Inferior parietal cortex (tissue), 1 donor: ENCODE results near the gene BLOC1S1.

Source experiments
- DNase-seq: peaks from one replicate; pipeline ENCODE4 v3.0.0-alpha.2; 2016; ENCODE audit errors: extremely low spot score

BLOC1S1 gene

DNA sequence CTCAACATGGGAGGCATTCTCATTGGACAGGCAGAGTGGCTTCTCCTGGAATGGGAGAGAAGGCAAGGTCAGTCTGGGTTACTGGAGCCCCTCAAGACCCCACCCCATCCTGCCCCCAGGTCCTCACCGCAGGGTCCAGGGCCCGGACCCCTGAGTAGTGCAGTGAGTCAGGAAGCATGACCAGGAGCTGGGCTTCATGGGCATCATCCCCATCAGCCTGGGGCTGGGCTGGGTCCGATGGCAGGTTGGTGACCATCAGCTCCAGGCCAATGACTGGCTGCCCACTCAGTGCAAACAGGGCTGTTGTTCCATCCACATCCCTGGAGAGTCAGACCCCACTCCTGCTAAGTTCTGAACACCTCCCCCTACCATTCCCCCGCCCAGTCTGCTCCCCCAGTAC lies 21.2 kb upstream of the BLOC1S1 start:
- DNase-seq: no peak

DNA sequence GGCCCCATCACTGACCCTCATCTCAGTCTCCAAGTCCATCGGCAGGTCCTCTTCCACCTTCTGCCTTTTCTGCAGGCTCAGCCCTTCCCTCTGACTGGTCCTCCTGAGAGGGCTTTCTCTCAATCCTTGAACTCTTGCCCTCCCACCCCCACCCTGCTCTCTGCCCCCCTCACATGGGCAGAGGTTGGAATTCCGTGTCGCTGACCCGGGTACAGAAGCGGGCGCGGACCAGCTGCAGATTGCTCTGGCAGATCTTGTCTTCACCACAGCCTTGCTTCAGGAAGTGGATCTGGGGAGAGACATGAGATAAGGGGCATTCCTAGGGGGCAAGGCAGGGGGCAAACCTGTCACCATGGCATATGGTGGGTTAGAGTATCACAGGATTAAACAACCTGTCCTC lies 20.5 kb upstream of the BLOC1S1 start:
- DNase-seq: no peak

DNA sequence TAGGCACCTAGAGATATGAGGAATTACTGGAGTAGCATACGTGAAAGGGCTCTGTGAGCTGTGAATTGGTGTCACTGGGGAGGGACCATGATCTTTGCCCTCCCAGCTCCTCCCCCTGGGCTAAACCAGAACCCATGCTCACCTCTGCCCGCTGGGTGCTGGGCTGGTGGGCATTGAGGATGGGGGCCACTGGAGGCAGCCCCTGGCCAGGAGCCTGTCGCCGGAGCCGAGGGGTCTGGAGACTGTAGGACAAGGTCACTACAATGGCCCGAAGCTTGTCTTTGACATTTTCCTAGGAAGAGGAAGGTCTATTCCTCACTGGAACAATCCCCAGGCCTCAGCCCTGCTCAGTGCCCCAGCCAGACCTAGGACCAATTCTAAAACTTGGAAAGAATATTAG lies 19.7 kb upstream of the BLOC1S1 start:
- DNase-seq: no peak

DNA sequence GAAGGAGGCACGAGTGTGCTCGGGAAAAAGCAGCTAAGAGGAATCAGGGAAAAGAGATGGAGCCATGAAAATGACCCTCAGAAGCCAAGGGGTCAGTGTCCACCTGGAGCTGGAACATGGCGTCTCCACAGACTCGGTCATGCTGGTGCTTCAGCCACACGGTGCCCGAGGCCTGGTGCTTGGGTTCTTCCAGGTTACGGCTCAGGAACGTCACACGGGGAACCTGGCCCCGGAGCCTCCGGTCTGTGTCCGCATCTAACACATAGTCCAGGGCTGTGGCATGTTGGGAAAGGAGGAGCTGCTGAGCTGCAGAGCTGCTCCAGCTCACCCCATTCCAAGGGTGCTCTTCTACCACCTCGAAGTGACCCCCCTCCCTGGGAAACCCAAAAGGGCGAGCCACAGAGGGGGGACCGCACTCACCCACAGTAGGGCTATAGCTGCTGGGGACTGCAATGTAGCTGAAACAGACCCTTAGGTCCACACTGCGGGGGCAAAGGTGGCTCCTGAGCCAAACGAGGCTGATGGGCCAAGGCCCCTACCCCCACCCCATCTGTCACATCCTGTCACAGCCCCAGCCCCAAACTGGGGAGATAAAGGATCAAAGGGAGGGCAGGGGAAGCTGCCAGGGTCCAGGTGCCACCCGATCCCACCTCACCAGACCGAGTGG lies 18.9 kb upstream of the BLOC1S1 start:
- DNase-seq: no peak

DNA sequence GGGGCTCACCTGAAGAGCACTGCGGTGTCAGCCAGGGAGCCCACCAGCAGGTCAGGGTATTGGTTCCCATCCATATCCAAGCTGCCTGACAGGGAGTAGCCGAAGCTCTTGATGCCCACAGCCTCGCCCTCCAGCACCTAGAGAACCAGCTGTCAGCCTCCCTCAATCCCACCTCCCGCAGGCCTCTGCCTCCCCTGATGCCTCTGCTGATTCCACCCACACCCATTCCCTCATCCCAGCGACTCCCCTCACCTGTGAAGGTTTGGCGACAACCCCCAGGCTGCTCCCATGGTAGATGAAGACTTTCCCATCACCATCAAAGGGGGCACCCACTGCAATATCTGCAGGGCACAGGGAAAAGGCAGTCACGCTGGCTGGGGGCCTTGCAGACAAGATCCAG lies 18.2 kb upstream of the BLOC1S1 start:
- DNase-seq: no peak

DNA sequence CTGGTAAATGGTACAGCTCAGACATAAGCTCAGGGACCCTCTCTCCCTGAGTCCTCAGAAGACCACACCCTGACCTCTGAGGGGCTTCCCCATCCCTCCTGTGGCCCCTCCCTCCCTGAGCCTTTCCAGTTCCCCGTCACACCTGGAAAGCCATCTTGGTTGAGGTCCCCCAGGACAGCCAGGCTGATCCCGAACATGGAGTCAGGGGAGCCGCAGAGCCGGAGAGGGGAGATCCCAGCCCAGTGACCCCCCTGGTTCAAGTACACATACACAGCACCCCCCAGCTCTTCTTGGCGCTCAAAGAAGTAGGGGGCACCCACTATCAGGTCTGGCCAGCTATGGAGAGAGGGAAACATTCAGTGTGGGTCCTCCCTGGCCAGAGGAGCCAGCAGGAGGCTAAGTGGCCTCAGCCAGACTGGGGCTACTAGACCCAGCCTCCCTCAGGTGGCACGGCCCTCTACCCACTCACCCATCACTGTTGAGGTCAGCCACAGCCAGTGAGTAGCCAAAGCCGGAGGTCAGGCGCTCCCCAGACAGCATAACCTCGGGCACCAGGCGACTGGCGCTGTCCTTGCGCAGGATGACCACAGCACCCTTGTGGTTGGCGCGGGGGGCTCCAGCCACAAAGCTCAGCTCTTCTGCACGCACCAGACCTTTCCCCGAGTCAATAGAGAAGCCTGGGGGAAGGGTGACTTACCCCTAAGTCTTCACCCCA lies 17.4 kb upstream of the BLOC1S1 start:
- no peak for DNase-seq

DNA sequence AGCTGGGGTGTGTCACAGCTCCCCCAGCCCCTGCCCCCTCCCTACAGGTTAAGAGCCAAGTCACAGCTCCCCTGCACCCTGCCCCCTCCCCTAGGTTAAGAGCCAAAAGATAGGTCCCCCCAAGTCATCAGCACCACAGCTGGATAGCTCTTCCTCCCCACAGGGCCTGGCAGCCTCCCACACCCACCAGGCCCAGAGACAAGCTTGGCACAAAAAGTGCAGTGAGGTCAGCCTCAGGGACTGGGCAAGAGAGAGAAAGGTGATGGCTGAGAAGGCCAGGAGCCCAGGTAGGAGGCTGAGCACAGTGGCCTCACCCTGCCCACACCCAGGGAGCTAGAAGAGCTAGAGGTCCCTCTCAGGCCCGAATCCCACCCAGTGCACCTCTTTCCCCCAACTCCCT lies 16.9 kb upstream of the BLOC1S1 start:
- no peak for DNase-seq

DNA sequence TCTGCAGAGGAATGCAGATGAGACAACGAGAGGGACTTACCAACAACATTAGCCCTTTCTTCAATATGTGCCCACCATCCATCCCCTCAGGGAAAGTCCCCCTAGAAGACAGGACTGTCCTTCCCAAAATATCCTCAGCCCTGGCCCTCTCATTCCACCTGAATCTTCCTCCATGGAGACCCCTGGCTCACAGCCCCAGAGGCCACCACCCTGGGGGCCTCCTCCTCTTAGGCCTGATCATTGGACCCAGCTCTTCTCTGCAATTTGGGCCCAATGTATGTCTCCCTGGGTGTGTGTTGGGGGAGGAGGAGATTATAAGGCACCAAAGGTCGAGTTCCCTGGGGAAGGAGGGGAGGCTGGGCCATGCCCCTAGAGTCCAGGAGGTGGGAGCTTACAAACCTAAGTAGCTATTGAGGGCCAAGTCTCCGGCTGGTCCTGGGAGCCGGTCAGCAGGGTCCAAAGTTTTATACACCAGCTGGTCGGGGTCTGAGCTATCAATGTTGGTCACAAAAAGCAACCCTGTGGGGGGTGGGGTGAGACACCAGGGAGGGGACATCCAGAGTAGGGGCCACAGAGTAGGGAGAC lies 16.3 kb upstream of the BLOC1S1 start:
- no peak for DNase-seq

DNA sequence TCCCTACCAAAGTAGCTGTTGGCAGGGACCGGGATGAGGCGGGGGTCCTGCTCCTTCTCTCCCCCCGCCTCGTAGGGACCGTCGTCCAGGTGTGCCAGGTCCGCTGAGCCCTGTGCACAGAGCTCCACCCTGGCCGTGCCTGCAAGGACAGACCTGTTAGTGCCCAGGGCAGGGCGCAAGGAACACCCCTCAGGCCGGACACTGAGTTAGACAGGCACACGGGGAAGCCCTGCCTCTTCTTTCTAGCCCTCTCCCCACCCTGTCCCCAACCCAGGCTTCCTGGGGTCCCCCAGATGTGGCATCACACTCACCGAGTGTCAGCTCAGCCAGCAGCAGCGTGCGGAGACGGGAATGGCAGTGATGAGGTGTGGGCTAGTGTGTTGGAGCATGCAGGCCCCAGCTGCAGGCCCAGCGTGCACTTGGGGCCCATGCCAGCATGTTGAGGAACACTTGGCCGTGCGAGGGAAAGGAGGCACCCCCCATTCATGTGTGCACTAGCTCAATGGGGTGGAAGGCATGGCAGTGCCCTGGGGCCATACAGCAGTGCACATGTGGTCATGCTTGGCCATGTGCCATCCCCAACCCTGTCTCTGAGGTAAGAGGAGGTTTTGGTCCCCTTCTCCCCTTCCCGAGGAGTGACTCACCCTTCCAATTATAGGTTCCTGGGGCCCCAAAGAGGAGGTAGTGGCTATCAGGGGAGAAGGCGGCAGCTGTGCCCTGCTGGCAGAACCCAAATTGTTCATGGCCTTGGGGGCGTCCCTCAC lies 15.4 kb upstream of the BLOC1S1 start:
- no peak for DNase-seq

DNA sequence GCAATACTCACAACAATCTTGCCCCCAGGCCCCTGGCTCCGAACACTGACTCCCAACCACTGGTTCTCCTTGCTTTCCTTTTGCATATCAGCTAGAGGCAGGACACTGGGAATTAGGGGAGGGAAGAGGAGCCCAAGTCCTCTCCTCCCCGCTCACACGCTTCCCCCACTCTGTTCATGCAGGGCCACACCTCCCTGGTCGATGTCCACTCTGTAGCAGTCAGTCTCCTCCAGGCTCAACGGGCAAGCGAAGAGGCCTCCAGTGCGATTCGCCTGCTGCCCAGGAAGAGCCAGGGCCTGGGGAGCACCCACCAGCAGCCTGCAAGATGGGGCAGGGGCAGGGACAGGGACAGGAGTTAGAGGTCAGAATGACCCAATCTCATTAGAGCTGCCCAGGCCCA lies 13.0 kb upstream of the BLOC1S1 start:
- DNase-seq: no peak

DNA sequence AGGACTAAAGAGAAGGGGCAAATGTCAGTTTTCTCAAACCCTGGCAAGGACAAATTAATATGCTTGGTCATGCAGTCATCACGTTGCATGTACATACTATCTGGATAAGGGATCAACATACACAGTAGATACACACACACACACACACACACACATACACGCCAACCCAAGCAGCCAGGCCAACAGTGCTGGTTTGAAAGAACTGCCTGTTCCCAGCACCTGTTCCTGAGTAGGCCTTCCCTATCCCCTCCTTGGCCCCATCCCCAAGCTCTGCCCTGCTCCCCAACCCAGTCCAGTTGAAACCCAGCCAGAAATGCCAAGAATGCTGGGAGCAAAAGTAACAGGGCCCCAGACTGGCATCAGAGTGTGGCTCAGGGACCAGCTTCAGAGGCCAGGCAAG lies 12.6 kb upstream of the BLOC1S1 start:
- no peak for DNase-seq

DNA sequence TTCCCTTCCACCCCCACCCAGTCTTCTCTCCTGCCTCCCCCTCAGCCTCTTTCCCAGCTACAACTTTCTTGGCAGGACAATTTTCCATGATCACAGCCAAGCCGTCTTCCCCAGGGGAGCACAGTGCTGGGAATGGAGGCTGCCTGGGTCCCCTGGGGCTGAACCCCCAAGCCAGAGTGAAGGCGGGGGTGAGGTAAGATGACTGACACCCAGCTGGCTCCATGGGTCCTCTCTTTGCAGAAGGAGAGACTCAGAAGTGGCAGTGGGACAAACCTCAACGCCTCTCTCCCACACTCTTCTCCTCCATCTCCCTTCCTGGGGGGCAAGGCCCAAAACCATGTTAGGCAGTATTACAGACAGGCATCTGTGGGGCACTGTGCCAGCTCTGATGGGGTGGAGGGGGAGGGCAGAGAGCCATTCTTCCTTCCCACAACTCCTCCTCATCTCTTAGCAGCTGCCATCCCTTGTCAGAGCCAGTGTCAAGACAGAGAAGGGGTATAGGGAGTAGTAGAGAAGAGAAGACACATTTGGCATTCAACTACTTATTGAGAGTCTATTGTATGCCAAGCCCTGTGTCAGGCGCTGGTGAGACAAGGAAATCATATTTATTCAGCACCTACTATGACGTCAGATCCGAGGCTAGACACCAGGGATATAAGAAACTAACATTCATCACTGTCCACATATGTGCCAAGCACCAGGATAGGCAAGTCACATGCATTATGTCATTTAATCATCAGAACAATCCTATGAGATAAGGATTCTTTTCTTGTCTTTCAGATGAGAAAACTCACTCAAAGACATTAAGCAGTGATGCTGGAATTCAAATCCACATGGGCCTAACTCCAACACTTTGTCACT lies 11.7 kb upstream of the BLOC1S1 start:
- no peak for DNase-seq

DNA sequence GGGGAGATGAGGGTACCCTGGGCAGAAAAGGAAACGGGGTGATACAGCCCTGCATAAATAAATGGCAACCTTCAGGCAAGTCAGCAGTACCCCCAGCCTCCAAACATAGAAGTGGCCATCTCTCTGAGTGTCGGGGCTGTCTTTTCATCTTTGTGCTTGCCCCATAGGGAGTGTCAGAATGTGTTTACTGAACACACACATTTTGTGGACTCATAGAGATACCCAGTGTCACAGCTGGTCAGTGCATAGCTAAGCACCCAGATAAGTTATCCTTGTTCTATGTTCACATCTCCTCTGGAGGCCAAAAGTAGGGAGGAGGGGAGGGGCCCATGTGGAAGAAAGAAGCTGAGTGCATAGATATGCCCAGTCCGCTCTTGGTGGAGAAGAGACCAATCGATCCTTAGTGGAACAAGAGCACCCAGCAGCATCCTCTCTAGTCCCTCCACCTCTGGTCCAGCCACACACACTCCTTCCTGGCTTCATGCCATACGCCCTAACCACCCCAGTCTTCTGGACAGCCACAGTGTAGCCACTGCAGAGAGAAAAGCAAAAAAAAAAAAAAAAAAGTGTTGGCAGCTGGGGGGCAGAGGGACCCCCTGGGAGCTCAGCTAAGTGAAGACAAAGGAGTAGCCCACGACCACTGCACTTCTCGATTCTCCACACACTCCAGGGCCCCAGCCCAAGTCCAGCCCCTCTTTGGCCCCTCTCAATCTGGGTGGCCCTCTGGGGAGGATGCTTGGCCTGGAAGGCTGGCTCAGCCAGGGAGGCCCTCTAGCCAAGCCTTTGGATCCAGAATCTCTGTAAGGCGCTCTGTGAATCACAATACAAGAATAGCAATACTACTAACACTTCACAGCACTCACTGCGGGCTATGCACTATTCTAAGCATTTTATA lies 10.8 kb upstream of the BLOC1S1 start:
- no peak for DNase-seq

DNA sequence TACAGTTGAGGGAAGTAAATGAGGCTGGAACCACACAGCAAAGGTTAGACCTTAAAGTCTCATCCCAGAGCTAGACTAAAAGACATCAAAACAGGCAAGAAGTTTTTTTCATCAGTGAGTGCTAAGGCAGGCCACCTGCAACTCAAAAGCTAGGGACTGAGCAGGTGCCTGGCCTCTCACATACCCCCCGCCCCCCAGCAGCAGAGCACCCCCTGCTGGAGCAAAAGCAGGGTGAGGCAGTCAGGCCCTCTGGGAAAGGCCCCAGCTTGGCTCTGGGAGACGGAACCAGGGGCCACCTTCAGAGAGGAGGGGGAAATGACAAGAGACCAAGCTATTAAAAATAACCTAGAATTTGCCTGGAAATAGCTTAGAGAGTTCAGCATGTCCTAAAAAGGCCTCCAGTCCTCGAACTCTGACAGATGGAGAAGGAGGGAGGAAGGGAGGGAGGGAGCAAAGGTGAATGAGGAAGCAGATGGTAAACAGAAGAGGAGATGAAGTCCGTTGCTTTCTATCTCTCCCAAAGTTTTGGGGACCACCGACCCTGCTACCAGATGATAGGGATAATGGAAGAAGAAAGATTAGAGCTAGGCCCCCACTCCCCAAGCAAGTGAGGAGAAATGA lies 10.0 kb upstream of the BLOC1S1 start:
- DNase-seq: no peak

DNA sequence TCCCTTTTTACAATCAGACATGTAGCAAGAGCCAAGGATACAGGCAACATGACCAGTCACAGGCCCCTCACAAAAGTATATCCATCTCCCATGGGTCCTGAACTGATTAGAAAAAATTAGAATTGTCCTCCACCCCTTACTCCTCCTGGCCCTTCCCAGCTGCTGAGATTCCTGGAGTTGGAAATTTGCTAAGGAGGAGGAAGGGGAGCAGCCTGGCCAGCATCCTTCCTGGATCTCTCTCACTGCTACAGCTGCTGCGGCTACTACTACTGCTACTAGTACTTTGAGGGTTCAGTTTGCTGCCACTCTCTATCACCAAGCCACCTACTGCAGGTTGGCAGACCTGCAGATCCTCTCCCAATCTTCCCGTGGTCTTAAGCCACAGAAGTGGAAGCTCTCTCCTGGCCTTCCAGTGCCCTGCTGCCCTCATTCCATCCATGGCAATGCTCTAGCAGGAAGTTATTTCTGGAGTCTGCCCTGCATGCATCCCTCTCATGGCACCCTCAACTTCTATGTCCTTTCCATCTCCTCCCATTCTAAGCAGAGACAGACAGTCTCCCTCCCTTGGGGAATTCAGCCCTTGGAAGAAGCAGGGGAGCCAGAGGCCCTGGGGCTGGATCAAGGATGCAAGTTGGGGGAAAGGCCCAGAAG lies 9.2 kb upstream of the BLOC1S1 start:
- DNase-seq: no peak

DNA sequence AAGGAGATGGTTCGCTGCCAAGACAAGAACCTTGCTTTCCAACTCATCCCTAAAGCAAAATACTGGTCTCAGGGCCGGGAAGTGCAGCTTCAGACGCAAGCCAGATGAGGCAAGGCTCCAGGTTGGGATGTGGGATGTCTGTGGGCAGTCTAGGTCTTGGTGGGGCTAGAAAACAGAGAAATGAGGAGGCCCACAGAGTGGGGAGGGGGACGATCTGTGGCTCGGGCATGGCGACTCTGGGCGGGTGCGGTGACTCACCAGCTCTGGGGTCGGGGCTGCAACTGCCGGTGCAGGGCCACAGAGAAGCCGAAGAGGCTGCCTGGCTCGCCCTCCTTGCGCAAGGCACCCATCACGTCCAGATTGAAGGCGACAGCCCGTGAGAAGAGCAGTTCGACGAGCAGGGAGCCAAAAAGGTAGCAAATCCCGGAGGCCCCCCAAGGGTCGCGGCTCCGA lies 8.6 kb upstream of the BLOC1S1 start:
- no peak for DNase-seq

DNA sequence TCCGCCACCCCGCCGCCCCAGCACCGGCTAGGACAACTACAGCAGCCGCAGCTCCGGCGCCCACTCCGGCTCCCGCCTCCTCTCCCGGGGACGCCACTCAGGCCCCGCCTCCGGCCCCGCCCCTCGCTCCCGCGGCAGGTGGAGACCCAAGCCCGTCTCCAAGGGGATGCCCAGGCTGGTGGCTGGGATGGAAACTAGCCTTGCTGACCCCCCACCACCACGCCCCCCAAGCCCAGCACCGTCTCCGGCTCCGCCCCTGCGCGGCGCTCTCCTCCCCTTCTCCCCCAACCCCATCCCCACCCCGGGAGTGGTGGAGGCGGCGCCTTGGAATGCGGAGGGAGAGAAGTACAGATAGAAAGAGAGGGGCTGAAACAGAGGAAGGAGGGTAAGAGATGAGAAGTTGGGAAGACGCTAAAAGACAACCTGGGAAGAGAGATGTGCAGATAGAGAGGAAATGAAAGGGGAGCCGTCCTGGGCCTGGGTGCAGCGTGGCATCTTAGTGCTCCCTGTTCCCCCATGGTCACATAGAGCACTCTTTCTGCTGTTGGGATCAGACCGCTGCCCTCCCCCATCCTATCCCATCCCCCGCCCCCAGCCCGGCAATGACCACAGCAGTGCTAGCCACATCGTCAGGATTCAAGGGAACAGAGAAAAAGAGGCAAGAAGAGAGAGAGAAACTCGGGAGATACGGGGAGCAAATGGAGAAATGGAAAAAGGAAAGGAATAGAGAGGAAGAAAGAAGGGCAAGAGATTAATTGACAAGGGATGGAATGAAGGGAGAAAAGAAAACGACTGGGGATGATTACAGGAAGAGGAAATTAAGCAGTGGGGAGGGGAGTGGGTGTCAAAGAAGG lies 7.8 kb upstream of the BLOC1S1 start, which contains the start of gene ITGA7:
Gene ITGA7, minus strand, starts transcription at position 64 of the 854 bp plus-strand sequence. CDS start 222 bp downstream, outside the sequence.
- DNase-seq: no peak

DNA sequence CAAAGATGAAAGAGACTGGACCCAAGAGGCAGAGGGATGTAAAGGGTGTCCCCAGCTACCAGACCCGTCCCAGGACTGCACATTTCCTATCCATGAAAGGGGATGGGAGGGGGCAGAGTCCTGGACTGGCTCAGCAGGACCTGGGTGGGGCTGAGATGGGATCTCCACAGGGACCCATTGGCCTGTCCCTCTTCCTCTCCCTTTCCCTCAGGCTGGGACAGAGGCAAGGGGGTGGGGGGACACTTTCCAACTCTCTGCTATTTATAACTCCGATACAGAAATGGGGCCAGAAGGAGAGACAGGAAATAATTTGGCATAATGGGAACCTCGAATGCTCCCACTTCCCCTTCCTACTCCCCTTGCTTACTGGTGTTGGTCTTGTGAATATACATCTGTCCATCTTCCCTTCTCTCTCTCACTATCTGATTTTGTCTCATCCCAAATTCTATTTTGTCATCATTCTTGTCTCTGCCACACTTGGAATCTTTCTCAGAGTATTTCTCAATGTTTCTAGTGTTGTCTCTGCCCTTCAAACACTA lies 7.1 kb upstream of the BLOC1S1 start:
- DNase-seq: no peak
